SK-N-SH treated with all-trans-retinoic acid at 6 μM for 48 hours (cell line): ENCODE measurements around the gene RPA1.

Experiments
- ARNTL ChIP-seq: fragments of 450-650 bp; formaldehyde crosslinking; IDR thresholded peaks from 2 replicates; pipeline ENCODE4 v1.5.0; 2020; ENCODE audit warnings: low read depth, mild to moderate bottlenecking, moderate library complexity, borderline replicate concordance
- CSRNP3 ChIP-seq: fragments of 250-450 bp; sonication (Bioruptor Pico); IDR thresholded peaks from 2 replicates; pipeline ENCODE4 v1.5.1; 2021; ENCODE audit warnings: mild to moderate bottlenecking, moderate library complexity
- RARB ChIP-seq: fragments of 250-450 bp; sonication (Bioruptor Pico); IDR thresholded peaks from 2 replicates; pipeline ENCODE4 v1.8.0; 2021; ENCODE audit warnings: mild to moderate bottlenecking, moderate library complexity
- SNAI2 ChIP-seq: fragments of 250-450 bp; sonication (Bioruptor Pico); IDR thresholded peaks from 2 replicates; pipeline ENCODE4 v1.5.0; 2020; ENCODE audit warnings: mild to moderate bottlenecking, moderate library complexity
- TCF4 ChIP-seq: fragments of 250-450 bp; sonication (Bioruptor Pico); IDR thresholded peaks from 2 replicates; pipeline ENCODE4 v1.8.0; 2021; ENCODE audit warnings: mild to moderate bottlenecking, moderate library complexity, borderline replicate concordance
- ZFP3 ChIP-seq: fragments of 250-450 bp; sonication (Bioruptor Pico); IDR thresholded peaks from 2 replicates; pipeline ENCODE4 v1.5.0; 2020; ENCODE audit warnings: mild to moderate bottlenecking, moderate library complexity
- ZFP30 ChIP-seq: fragments of 450-650 bp; formaldehyde crosslinking; IDR thresholded peaks from 2 replicates; pipeline ENCODE4 v1.5.0; 2022; ENCODE audit warnings: mild to moderate bottlenecking, moderate library complexity
- ZNF70 ChIP-seq: fragments of 450-650 bp; formaldehyde crosslinking; IDR thresholded peaks from 2 replicates; pipeline ENCODE4 v1.5.0; 2020; ENCODE audit warnings: mild to moderate bottlenecking, moderate library complexity
- TF ChIP-seq, protein P1 (sequence below): fragments of 250-450 bp; sonication (Bioruptor Pico); IDR thresholded peaks from 2 replicates; pipeline ENCODE4 v1.8.0; 2020; ENCODE audit warnings: mild to moderate bottlenecking, moderate library complexity, borderline replicate concordance
- TF ChIP-seq, protein P2 (sequence below): fragments of 250-450 bp; sonication (Bioruptor Pico); IDR thresholded peaks from 2 replicates; pipeline ENCODE4 v1.5.1; 2020; ENCODE audit warnings: low read depth, mild to moderate bottlenecking, moderate library complexity
- TF ChIP-seq, protein P3 (sequence below): fragments of 250-450 bp; sonication (Bioruptor Pico); IDR thresholded peaks from 2 replicates; pipeline ENCODE4 v1.8.0; 2021; ENCODE audit warnings: low read depth, mild to moderate bottlenecking, moderate library complexity, borderline replicate concordance

DNA sequence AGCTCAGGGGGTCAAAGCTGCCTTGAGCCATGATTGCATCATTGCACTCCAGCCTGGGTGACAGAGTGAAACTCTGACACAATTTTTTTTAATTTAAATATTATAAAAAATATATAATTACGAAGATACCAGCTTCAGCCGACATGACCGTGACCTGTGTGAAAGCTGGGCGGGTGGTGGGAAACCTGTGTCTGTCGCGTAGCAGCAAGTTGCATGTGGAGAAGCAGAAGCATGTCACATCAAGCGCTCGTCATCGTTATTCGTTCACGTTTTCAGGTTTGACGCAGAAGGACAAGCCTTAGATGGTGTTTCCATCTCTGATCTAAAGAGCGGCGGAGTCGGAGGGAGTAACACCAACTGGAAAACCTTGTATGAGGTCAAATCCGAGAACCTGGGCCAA, 53.7 kb downstream of the RPA1 start:
- TF ChIP-seq RARB (CRISPR knock-in tag) = no peak
- no peak for TF ChIP-seq CSRNP3 (CRISPR knock-in tag)
- TF ChIP-seq, protein P1, sequence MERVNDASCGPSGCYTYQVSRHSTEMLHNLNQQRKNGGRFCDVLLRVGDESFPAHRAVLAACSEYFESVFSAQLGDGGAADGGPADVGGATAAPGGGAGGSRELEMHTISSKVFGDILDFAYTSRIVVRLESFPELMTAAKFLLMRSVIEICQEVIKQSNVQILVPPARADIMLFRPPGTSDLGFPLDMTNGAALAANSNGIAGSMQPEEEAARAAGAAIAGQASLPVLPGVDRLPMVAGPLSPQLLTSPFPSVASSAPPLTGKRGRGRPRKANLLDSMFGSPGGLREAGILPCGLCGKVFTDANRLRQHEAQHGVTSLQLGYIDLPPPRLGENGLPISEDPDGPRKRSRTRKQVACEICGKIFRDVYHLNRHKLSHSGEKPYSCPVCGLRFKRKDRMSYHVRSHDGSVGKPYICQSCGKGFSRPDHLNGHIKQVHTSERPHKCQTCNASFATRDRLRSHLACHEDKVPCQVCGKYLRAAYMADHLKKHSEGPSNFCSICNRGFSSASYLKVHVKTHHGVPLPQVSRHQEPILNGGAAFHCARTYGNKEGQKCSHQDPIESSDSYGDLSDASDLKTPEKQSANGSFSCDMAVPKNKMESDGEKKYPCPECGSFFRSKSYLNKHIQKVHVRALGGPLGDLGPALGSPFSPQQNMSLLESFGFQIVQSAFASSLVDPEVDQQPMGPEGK (CRISPR knock-in tag) = no peak
- TF ChIP-seq, protein P2, sequence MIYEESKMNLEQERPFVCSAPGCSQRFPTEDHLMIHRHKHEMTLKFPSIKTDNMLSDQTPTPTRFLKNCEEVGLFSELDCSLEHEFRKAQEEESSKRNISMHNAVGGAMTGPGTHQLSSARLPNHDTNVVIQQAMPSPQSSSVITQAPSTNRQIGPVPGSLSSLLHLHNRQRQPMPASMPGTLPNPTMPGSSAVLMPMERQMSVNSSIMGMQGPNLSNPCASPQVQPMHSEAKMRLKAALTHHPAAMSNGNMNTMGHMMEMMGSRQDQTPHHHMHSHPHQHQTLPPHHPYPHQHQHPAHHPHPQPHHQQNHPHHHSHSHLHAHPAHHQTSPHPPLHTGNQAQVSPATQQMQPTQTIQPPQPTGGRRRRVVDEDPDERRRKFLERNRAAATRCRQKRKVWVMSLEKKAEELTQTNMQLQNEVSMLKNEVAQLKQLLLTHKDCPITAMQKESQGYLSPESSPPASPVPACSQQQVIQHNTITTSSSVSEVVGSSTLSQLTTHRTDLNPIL (CRISPR knock-in tag) = no peak
- TF ChIP-seq, protein P3, sequence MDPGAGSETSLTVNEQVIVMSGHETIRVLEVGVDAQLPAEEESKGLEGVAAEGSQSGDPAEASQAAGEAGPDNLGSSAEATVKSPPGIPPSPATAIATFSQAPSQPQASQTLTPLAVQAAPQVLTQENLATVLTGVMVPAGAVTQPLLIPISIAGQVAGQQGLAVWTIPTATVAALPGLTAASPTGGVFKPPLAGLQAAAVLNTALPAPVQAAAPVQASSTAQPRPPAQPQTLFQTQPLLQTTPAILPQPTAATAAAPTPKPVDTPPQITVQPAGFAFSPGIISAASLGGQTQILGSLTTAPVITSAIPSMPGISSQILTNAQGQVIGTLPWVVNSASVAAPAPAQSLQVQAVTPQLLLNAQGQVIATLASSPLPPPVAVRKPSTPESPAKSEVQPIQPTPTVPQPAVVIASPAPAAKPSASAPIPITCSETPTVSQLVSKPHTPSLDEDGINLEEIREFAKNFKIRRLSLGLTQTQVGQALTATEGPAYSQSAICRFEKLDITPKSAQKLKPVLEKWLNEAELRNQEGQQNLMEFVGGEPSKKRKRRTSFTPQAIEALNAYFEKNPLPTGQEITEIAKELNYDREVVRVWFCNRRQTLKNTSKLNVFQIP (CRISPR knock-in tag) = no peak
- TF ChIP-seq ZFP30 (CRISPR knock-in tag) = no peak
- no peak for TF ChIP-seq TCF4
- TF ChIP-seq SNAI2 (CRISPR knock-in tag) = no peak
- TF ChIP-seq ZNF70 = no peak
- no peak for TF ChIP-seq ARNTL
- no peak for TF ChIP-seq ZFP3 (CRISPR knock-in tag)
